LNCaP clone FGC (cell line): ENCODE results near the gene BRIP1.

Experiments
- DNase-seq: peaks from one replicate; pipeline ENCODE4 v3.0.0-alpha.2; 2011; ENCODE audit warnings: low read depth
- H3K4me3 ChIP-seq: 2 replicates; pipeline ENCODE4 v1.5.1; 2011; ENCODE audit warnings: mild to moderate bottlenecking, low read depth, low read length, control low read depth
- CTCF ChIP-seq: IDR thresholded peaks from 2 replicates; pipeline ENCODE4 v1.5.1; 2012; ENCODE audit warnings: mild to moderate bottlenecking; ENCODE audit not compliant: control insufficient read depth, insufficient read depth; ENCODE audit errors: extremely low read depth

Gene BRIP1

GRCh38 chr17:61659437-61659836 lies 203.9 kb downstream of the BRIP1 start:
- no peak for DNase-seq
- H3K4me3 ChIP-seq: no peak overlapping the region
- TF ChIP-seq CTCF: no peak

- no peak overlapping the region for H3K4me3 ChIP-seq
- TF ChIP-seq CTCF: no peak
- DNase-seq: no peak
Observed at GRCh38 chr17:61658183-61658582, 205.1 kb downstream of the BRIP1 start.

- no peak for TF ChIP-seq CTCF
- H3K4me3 ChIP-seq: no peak overlapping the region
- no peak for DNase-seq
Observed at GRCh38 chr17:61657338-61657737, 206.0 kb downstream of the BRIP1 start.

- no peak for DNase-seq
- TF ChIP-seq CTCF: no peak
- H3K4me3 ChIP-seq: no peak overlapping the region
Observed at GRCh38 chr17:61656721-61657217, 206.6 kb downstream of the BRIP1 start.

GRCh38 chr17:61650749-61651148 lies 212.6 kb downstream of the BRIP1 start:
- no peak for DNase-seq
- TF ChIP-seq CTCF: no peak

GRCh38 chr17:61648587-61648986 lies 214.7 kb downstream of the BRIP1 start:
- DNase-seq: no peak
- H3K4me3 ChIP-seq: no peak overlapping the region
- TF ChIP-seq CTCF: no peak

More at GRCh38 chr17:61650749-61651148, 212.6 kb downstream of the BRIP1 start:
- H3K4me3 ChIP-seq: no peak overlapping the region

- no peak for TF ChIP-seq CTCF
- no peak overlapping the region for H3K4me3 ChIP-seq
- no peak for DNase-seq
Observed at GRCh38 chr17:61647047-61647446, 216.3 kb downstream of the BRIP1 start.
